ENCODE data around the gene TMEFF1. TPM values are rescaled to one million over a fixed set of nuclear protein-coding genes. Genes with fewer than 3 reads are reported as not detected.
"Not testable (repeated sequence)": the region's sequence is repeated elsewhere in the genome, so short reads cannot be mapped to it uniquely, and the experiment has no call there.

The TMEFF1 gene
- total RNA-seq, 1 donor from 2014 or later, result not detected

DNA sequence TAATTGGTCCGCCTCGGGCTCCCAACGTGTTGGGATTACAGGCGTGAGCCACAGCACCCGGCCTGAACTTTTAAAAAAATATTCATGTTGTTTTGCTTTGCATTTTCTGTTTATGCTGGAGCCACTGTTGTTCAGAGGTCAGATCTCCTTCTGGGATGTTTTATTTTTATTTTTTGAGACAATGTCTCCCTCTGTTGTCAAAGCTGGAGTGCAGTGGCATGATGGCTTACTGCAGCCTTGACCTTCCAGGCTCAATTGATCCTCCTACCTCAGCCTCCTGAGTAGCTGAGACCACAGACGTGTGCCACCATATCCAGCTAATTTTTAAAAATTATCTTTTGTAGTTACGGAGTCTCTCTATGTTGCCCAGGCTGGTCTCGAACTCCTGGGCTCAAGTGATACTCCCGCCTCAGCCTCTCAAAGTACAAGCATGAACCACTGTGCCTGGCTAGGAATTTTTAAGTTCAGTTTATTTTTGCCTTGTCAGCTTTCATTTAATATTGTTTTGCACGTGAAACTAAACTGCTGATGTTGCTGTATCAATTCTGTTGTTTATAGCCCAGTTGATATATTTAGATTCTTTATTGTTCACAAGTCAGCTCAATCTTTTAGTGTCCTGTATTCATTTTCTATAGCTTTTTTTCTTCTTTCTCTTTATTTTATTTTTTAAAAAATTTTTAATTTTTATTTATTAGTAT is 13.7 kb downstream of the TMEFF1 start:
- intact Hi-C loops (cut with micrococcal nuclease), result no loop called here

- intact Hi-C loops (cut with micrococcal nuclease), result no loop called here
Observed at GRCh38 chr9:100488177-100488576, 15.2 kb downstream of the TMEFF1 start.

- intact Hi-C loops (cut with micrococcal nuclease), result no loop called here
Observed at GRCh38 chr9:100489836-100490235, 16.9 kb downstream of the TMEFF1 start.

DNA sequence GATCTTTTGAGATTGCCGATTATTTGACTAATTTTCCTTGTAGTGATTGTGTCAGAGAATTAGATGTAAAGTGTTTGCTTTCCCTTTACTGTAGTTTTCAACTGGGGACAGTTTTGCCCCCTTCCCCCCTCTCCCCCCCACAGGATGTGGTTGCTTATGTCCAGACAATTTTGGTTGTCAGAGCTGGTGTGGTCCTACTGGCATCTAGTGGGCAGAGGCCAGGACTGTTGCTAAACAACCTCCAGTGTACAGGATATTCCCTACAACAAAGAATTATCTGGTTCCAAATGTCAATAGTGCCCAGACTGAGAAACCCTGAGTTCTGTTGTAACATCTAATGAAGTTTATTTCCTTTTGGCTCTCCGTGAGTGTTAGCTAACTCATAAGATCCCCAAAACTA is 20.0 kb downstream of the TMEFF1 start:
- intact Hi-C loops (cut with micrococcal nuclease), result no loop called here

GRCh38 chr9:100498592-100498991 is 25.6 kb downstream of the TMEFF1 start:
- intact Hi-C loops (cut with micrococcal nuclease), result no loop called here

- intact Hi-C loops (cut with micrococcal nuclease), result no loop called here
Observed at GRCh38 chr9:100499460-100499859, 26.5 kb downstream of the TMEFF1 start.

DNA sequence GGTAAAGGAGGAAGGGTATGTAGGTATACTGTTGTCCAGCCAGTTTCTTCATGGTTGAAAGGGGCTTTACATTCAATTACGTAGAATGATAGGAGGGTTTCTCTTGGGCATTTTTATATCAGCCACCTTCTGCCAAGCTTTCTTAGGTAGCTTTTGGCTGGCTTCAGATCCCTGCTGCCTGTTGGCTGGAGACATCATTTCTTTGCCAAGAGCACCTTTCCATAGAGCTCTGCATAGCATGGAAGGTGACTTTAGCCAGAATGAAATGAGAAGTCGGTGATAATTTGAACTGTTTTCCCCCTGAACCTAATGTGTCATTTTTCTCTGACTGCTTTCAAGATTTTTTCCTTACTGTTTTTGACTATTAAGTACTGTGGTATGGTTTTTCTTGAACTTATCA is 26.9 kb downstream of the TMEFF1 start:
- intact Hi-C loops (cut with micrococcal nuclease), result no loop called here

DNA sequence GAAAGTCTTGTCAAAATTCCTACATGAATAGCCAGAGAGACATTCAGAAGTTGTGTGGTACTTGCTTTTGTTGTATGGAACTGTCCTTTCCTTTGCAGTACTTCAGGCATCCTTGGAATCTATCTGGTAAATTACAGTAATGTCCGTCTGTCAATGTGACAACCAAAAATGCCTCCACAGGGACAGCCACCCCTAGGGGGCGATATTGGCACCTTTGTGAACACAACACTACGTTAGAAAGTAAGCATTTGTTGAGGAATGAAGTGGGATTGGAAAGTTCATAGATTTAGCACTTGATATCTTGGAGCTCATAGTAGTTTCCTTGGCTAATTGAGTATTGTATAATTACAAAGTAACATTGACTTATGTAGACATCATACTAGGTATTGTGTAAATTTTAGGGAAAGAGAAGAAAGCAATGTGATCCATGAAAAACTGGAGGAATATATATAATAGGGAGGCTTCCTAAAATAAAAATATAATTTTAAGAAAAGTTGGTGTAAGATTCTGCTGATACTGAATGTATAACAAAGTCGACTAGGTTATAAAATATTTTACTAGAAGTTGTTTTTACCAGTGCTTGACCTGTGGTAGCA is 32.7 kb downstream of the TMEFF1 start:
- intact Hi-C loops (cut with micrococcal nuclease), result loop anchor here (1.0 kb wide), 1 partner anchor 90 kb away; no protein-coding TSS in a partner anchor

GRCh38 chr9:100507350-100507749 is 34.4 kb downstream of the TMEFF1 start:
- intact Hi-C loops (cut with micrococcal nuclease), result not testable (repeated sequence)

DNA sequence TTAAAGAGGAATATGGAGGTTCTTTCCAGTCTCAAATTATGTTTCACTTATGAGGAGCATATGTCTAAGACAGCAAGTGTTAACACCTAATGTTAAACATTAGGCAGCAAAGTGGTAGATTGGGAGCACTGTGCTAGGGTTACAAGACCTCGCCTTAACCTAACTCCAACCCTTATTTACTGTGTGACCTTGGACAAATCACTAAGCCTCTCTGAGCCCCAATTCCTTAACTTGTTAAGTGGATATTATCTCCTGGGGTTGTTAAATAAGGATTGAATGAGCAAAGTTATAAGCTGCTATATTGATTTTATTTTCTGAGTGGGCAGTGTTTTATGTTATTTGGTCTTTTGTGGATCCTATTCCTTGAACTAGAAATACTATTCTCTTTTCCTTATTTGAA is 38.3 kb downstream of the TMEFF1 start:
- intact Hi-C loops (cut with micrococcal nuclease), result no loop called here

DNA sequence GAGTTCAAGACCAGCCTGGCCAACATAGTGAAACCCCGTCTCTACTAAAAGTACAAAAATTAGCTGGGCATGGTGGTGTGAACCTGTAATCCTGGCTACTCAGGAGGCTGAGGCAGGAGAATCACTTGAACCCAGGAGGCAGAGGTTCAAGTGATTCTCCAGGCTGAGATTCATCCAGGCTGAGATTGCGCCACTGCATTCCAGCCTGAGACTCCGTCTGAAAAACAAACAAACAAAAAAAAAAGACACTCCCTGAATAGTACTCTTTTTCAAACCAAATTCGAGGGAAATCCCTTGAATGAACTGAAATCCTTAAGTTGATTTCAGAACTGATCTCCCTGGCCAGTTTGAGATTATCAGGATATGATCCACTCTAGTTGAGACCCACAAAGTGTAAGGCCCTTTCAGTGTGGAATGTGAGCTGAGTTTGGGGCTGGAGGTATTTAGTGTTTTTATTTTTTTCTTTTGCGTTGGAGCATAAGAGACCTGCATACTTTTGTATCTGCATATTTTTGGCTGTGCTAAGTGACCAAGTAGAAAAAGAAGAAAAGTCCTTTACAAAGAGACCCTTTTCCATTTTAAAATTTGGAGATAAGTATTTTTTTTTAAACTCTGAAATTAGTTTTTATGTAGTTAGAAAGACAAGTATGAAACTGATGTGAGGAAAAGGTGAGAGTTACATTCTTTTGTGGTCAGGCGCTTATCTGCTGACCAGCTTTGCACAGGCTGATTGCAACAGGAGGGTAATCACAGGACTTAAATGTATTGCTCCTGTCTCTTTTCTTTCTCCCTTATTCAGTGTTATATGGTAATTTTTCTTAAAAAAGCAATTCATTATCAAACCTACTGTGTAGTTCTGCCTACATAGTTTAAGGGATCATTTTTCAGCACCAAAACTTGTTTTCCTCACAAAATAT is 42.9 kb downstream of the TMEFF1 start:
- intact Hi-C loops (cut with micrococcal nuclease), result no loop called here

DNA sequence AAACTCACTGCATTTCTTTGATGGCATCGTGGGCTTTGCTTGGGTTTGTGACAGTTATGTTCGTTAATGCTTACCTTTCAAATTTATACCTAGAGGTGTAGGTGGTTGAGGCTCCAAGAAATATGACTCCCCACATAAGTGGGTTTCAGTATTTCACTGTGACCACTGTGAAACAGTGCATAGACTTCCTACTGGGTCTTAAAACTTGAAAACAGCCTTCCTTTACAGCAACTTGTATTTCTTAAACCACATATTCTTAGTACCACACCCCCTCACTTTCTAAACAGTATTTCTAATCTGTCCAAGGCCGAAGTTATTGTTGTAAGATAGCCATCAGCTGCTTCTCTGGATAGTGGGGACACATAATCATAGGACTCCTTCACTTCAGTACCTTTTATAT is 48.3 kb downstream of the TMEFF1 start:
- intact Hi-C loops (cut with micrococcal nuclease), result no loop called here

DNA sequence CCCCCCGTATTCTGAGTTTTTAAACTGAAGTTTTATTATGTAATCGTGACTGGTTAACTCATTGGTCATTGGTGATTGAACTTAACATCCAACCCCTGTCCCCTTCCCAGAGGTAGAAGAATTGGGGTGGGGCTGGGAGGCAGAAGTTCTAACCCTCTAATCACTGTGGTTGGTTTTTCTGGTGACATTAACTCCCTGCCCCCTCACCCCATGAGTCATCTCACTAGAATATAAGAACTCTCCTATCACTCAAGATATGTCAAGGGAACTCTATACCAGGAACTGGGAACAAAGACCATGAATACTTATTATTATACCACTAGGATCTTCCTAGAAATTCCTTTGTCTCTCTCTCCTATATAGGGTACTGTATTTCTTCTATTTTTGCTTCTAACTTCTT is 52.6 kb downstream of the TMEFF1 start:
- intact Hi-C loops (cut with micrococcal nuclease), result no loop called here

- intact Hi-C loops (cut with micrococcal nuclease), result not testable (repeated sequence)
Observed at GRCh38 chr9:100527180-100527794, 54.3 kb downstream of the TMEFF1 start.

GRCh38 chr9:100534401-100534800 is 61.5 kb downstream of the TMEFF1 start:
- intact Hi-C loops (cut with micrococcal nuclease), result no loop called here

DNA sequence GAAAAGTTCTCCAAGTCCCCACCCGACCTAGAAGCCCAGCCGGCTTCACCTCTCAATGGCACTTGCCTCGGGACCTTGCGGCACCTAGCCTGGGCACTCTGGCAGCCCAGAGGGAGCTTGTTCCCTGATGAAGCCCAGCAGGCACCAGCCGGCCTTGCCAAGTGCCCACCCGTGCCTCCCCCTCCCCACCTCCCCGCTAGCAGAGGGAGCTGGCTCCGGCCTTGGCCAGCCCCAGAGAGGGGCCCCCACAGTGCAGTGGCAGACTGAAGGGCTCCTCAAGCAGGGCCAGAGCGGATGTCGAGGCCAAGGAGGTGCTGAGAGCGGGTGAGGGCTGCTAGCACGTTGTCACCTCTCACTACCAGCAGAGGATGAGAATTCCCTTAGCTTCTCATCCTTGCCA is 67.4 kb downstream of the TMEFF1 start:
- intact Hi-C loops (cut with micrococcal nuclease), result no loop called here

- intact Hi-C loops (cut with micrococcal nuclease), result no loop called here
Observed at GRCh38 chr9:100549048-100549447, 76.1 kb downstream of the TMEFF1 start.

- intact Hi-C loops (cut with micrococcal nuclease), result no loop called here
Observed at GRCh38 chr9:100554935-100555401, 82.0 kb downstream of the TMEFF1 start.

DNA sequence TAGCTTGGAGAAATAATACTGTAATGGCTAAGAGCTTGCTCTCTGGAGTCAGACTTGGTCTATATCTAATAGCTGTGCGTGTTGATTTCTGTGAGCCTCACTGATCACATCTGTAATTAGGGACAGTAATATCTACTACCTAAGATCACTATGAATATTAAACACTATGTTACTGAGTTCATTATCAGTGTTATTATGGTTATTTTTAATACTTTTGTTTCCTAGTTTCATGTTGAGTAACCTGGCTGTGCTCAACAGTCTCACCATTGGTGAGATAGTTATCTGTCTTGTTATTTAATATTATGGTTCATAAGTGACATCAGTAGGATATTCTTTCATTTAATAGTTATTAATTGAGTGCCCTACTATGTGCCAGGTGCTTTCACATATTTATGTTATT is 82.5 kb downstream of the TMEFF1 start:
- intact Hi-C loops (cut with micrococcal nuclease), result no loop called here

- intact Hi-C loops (cut with micrococcal nuclease), result no loop called here
Observed at GRCh38 chr9:100557053-100557452, 84.1 kb downstream of the TMEFF1 start.

DNA sequence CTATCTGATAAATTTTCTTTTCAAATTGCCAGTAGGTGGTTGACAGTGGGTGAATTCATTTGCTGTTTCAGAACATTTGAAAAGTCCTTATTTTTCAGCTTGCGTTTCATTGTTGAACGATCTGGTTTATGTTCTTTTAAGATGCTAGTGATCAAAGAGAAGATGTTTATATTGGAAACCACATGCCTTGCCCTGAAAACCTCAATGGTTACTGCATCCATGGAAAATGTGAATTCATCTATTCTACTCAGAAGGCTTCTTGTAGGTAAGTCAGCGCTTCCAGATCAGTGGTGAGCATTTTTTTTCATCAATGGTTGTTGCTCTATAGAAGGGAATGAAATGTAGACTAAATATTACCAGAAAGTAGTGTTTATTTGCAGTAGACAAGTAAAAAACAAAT is 88.3 kb downstream of the TMEFF1 start:
- intact Hi-C loops (cut with micrococcal nuclease), result loop anchor here (1.0 kb wide), 1 partner anchor 45 kb away; no protein-coding TSS in a partner anchor

DNA sequence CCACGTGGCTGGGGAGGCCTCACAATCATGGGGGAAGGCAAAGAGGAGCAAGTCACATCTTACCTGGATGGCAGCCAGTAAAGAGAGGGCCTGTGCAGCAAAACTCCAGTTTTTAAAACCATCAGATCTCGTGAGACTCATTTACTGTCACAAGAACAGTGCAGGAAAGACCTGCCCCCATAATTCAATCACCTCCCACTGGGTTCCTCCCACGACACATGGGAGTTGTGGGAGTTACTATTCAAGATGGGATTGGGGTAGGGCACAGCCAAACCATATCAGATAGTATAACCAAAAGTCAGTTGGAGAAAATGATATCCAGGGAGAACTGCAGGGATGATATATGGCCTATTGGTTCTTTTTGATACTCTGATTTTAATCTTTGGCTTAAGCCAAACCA is 94.9 kb downstream of the TMEFF1 start:
- intact Hi-C loops (cut with micrococcal nuclease), result no loop called here

Data from T-helper 1 cell treated with Interleukin-12 subunit alpha and Interleukin-12 subunit beta and Interleukin-4 antibody, amounts not matched to agents 30 ng/mL and 1 ng/mL, for 36 hours (primary cell).